ENCODE results near the gene CAMK2D.
A peak's percentile ranks its signal among the peaks of the same experiment; 100 is the strongest.
"Not testable (repeated sequence)": the region's sequence is repeated elsewhere in the genome, so short reads cannot be mapped to it uniquely, and the experiment has no call there.

CAMK2D gene

GRCh38 chr4:113761620-113762185 lies at the start of gene CAMK2D:
TSS of gene CAMK2D (minus strand) at chr4:113761738. CDS start at chr4:113761068, 670 bp downstream.
- peak; percentile 79 for DNase-seq

- peak; percentile 36 for DNase-seq
Measured at GRCh38 chr4:113810906-113811305, 49.4 kb upstream of the CAMK2D start.

- peak; percentile 87 for DNase-seq
Measured at GRCh38 chr4:113809311-113809710, 47.8 kb upstream of the CAMK2D start.

GRCh38 chr4:113806850-113807249 lies 45.3 kb upstream of the CAMK2D start:
- DNase-seq: no peak

GRCh38 chr4:113801882-113802281 lies 40.3 kb upstream of the CAMK2D start:
- no peak for DNase-seq

GRCh38 chr4:113796381-113796780 lies 34.8 kb upstream of the CAMK2D start:
- DNase-seq: not testable (repeated sequence)

GRCh38 chr4:113790478-113790877 lies 28.9 kb upstream of the CAMK2D start:
- peak; percentile 92 for DNase-seq

- peak; percentile 92 for DNase-seq
Measured at GRCh38 chr4:113788888-113789287, 27.4 kb upstream of the CAMK2D start.

- peak; percentile 49 for DNase-seq
Measured at GRCh38 chr4:113785781-113786180, 24.2 kb upstream of the CAMK2D start.

- DNase-seq: peak; percentile 98
Measured at GRCh38 chr4:113784497-113785250, 23.1 kb upstream of the CAMK2D start.

- peak; percentile 16 for DNase-seq
Measured at GRCh38 chr4:113783701-113784100, 22.2 kb upstream of the CAMK2D start.

- DNase-seq: no peak
Measured at GRCh38 chr4:113783289-113783688, 21.8 kb upstream of the CAMK2D start.

GRCh38 chr4:113781439-113782040 lies 20.0 kb upstream of the CAMK2D start:
- DNase-seq: peak; percentile 45

- no peak for DNase-seq
Measured at GRCh38 chr4:113776679-113777078, 15.1 kb upstream of the CAMK2D start.

- no peak for DNase-seq
Measured at GRCh38 chr4:113776016-113776415, 14.5 kb upstream of the CAMK2D start.

GRCh38 chr4:113773756-113774155 lies 12.2 kb upstream of the CAMK2D start:
- no peak for DNase-seq

GRCh38 chr4:113773014-113773413 lies 11.5 kb upstream of the CAMK2D start:
- peak; percentile 73 for DNase-seq

GRCh38 chr4:113772319-113772718 lies 10.8 kb upstream of the CAMK2D start:
- DNase-seq: no peak

GRCh38 chr4:113769744-113770143 lies 8.2 kb upstream of the CAMK2D start:
- no peak for DNase-seq

GRCh38 chr4:113768952-113769351 lies 7.4 kb upstream of the CAMK2D start:
- DNase-seq: no peak

GRCh38 chr4:113766882-113767281 lies 5.3 kb upstream of the CAMK2D start:
- no peak for DNase-seq

GRCh38 chr4:113764720-113765264 lies 3.3 kb upstream of the CAMK2D start:
- DNase-seq: no peak

- not testable (repeated sequence) for DNase-seq
Measured at GRCh38 chr4:113763923-113764322, 2.4 kb upstream of the CAMK2D start.

GRCh38 chr4:113763029-113763285 lies 1.4 kb upstream of the CAMK2D start:
- no peak for DNase-seq

Data from MV-4-11 (cell line).